Muscle of leg (tissue), 11 donors: ENCODE data around the gene LRRIQ1. TPM values are rescaled to one million over a fixed set of nuclear protein-coding genes. Genes with fewer than 3 reads are reported as not detected.
"Not testable (repeated sequence)": the region's sequence is repeated elsewhere in the genome, so short reads cannot be mapped to it uniquely, and the experiment has no call there.

Source experiments
- DNase-seq: peaks from one replicate; pipeline ENCODE4 v3.0.0; 2013
- H3K27ac ChIP-seq: one replicate; pipeline ENCODE4 v1.5.1; 2013; ENCODE audit warnings: mild to moderate bottlenecking, low read length, control low read depth
- H3K27me3 ChIP-seq: one replicate; pipeline ENCODE4 v1.6.1; 2013; ENCODE audit warnings: low read length; ENCODE audit not compliant: control insufficient read depth, insufficient read depth
- H3K36me3 ChIP-seq: one replicate; pipeline ENCODE4 v1.6.1; 2013; ENCODE audit warnings: low read length; ENCODE audit not compliant: control insufficient read depth, insufficient read depth
- H3K4me1 ChIP-seq: one replicate; pipeline ENCODE4 v1.6.1; 2013; ENCODE audit warnings: low read length; ENCODE audit not compliant: control insufficient read depth, insufficient read depth
- H3K4me3 ChIP-seq: one replicate; pipeline ENCODE4 v1.5.1; 2013; ENCODE audit warnings: low read length, control low read depth
- H3K9me3 ChIP-seq: replicated peaks from 2 replicates; pipeline ENCODE4 v1.6.1; 2013; ENCODE audit warnings: low read depth, low read length; ENCODE audit not compliant: control insufficient read depth
- WGBS: methylation state at CpG from one replicate; pipeline ENCODE4 v1.1.5; 2013; ENCODE audit warnings: missing lambda C conversion rate; ENCODE audit not compliant: insufficient coverage; 5-methylcytosine and 5-hydroxymethylcytosine counted together
- polyA plus RNA-seq, 8 donors: library from polyadenylated mRNA; unstranded; fragments of 120-200 nt; gene quantifications; one replicate each; pipeline versions ENCODE4 v1.2.1 to v1.2.3, GENCODE V29; 2013; ENCODE audit warnings: inconsistent platforms in 1 of 8, low replicate concordance in 1 of 8; ENCODE audit not compliant: insufficient read length in 8 of 8, insufficient read depth in 1 of 8
- total RNA-seq: library from RNA; stranded (reverse); fragments of 120-200 nt; gene quantifications from one replicate; pipeline ENCODE4 v1.2.4, GENCODE V29; 2013

LRRIQ1 gene
- total and polyA plus RNA-seq, 9 donors = 0.15 to 0.77 (median 0.46) TPM

DNA sequence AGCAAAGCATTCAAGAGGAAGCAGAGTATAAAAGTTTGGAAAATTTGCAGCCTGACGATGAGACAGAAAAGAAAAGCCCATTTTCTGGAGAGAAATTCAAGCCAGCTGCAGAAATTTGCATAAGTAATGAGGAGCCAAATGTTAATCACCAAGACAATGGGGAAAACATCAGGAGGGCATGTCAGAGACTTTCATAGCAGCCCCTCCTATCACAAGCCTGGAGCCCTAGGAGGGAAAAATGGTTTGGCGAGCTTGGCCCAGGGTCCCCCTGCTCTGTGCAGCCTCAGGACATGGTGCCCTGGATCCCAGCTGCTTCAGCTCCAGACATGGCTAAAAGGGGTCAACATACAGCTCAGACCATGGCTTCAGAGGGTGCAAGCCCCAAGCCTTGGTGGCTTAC, 31.1 kb upstream of the LRRIQ1 start:
- H3K4me1 ChIP-seq, DNase-seq, H3K27ac ChIP-seq, H3K9me3 ChIP-seq, H3K4me3 ChIP-seq, H3K36me3 ChIP-seq, H3K27me3 ChIP-seq: not testable (repeated sequence)
- WGBS = 76% methylated on average over 2 of the region's 2 CpGs

DNA sequence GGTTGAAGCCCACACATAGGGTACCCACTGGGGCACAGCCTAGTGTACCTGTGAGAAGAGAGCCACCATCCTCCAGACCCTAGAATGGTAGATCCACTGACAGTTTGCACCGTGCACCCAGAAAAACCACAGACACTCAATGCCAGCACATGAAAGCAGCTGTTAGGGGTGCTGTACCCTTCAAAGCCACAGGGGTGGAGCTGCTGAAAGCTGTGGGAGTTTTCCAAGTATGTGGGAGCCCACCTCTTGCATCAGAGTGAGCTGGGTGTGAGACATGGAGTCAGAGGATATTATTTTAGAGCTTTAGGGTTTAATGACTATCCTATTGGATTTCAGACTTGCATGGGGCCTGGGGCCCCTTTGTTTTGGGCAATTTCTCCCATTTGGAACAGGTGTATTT, 30.5 kb upstream of the LRRIQ1 start:
- no peak for DNase-seq
- H3K4me3 ChIP-seq = no peak overlapping the region
- H3K27ac ChIP-seq = no peak overlapping the region
- H3K4me1 ChIP-seq = no peaks in the 10 kb centered on the region
- no peaks in the 10 kb centered on the region for H3K36me3 ChIP-seq
- H3K9me3 ChIP-seq = no peaks in the 10 kb centered on the region
- H3K27me3 ChIP-seq = no peaks in the 10 kb centered on the region
- WGBS = no CpG with 5 or more reads among the region's 1 CpG

DNA sequence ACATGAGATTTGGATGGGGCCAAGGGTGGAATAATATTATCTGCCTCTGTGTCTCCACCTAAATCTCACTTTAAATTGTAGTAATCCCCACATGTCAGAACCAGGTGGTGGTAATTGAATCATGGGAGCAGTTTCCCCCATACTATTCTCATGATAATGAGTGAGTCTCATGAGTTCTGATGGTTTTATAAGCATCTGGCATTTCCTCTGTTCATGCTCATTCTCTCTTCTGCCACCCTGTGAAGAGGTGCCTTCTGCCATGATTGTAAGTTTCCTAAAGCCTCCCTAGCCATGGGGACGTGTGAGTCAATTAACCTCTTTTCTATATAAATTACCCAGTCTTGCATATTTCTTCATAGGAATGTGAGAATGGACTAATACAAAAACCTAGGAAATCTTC, 29.9 kb upstream of the LRRIQ1 start:
- no CpG with 5 or more reads among the region's 1 CpG for WGBS
- no peak for DNase-seq
- H3K9me3 ChIP-seq = no peaks in the 10 kb centered on the region
- H3K27ac ChIP-seq = no peak overlapping the region
- H3K27me3 ChIP-seq = no peaks in the 10 kb centered on the region
- H3K4me3 ChIP-seq = no peak overlapping the region
- no peaks in the 10 kb centered on the region for H3K36me3 ChIP-seq
- no peaks in the 10 kb centered on the region for H3K4me1 ChIP-seq

DNA sequence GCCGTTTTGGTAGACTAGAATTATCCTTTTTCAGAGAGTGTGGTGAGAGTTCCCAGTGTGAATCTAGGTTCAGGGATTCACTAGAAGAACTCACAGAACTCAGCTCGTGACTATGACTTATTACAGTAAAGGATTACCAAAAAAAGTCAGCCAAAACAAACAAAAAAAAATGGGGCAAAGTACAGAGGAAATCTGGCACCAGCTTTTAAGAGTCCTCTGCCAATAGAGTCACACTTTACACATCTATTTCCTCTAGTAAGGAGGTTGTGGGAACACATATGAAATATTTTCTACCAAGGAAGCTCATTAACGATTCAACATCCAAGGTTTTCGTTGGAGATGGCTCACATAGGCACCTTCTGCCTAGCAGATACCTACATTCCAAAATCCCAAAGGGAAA, 28.3 kb upstream of the LRRIQ1 start:
- WGBS = 33% methylated on average over 1 of the region's 4 CpGs

DNA sequence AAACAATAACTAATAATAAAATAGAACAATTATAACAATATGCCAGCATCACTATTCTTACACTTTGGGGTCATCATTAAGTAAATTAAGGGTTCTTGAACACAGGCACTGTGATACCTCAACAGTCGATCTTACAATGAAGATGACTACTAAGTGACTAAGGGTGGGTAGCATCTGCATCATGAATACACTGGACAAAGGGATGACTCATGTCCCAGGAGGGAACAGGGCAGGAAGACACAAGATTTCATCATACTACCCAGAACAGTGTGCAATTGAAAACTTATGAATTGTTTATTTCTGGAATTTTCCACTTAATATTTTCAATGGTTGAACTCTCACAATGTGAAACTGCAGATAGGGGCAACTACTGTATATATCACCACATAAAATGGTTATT, 19.7 kb upstream of the LRRIQ1 start:
- Histone ChIP-seq H3K36me3 (no peaks in the 10 kb centered on the region), H3K27me3 (no peaks in the 10 kb centered on the region), H3K4me3 (no peak overlapping the region), H3K4me1 (no peaks in the 10 kb centered on the region), H3K9me3 (no peaks in the 10 kb centered on the region), H3K27ac (no peak overlapping the region)
- DNase-seq = no peak
- no CpG with 5 or more reads among the region's 1 CpG for WGBS

More for the DNA sequence above, 28.3 kb upstream of the LRRIQ1 start:
- Histone ChIP-seq H3K27me3 (no peaks in the 10 kb centered on the region), H3K4me3 (no peak overlapping the region), H3K4me1 (no peaks in the 10 kb centered on the region), H3K36me3 (no peaks in the 10 kb centered on the region), H3K9me3 (no peaks in the 10 kb centered on the region), H3K27ac (no peak overlapping the region)
- DNase-seq = no peak

DNA sequence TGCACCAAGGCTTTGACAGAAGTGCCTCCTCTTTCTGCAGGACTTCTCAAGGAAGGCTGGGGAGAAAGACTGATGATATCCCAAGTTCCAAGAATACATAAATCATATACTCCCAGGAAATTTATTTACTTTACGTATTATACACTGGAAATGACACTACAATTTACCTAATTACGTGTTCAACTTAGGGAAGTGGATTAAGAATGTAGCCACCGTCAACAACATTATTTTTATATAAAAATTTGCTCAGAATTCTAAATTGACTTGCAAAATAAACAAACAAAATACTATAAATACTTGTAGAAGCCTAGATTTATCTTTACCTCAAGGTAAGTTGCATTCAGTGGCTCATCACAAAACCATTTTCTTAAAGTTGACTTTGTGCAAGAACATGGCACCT, 19.0 kb upstream of the LRRIQ1 start:
- H3K27ac ChIP-seq = no peak overlapping the region
- H3K4me1 ChIP-seq = no peaks in the 10 kb centered on the region
- DNase-seq = no peak
- no peak overlapping the region for H3K4me3 ChIP-seq
- no peaks in the 10 kb centered on the region for H3K27me3 ChIP-seq
- no CpG with 5 or more reads among the region's 3 CpGs for WGBS
- H3K9me3 ChIP-seq = no peaks in the 10 kb centered on the region
- H3K36me3 ChIP-seq = no peaks in the 10 kb centered on the region

DNA sequence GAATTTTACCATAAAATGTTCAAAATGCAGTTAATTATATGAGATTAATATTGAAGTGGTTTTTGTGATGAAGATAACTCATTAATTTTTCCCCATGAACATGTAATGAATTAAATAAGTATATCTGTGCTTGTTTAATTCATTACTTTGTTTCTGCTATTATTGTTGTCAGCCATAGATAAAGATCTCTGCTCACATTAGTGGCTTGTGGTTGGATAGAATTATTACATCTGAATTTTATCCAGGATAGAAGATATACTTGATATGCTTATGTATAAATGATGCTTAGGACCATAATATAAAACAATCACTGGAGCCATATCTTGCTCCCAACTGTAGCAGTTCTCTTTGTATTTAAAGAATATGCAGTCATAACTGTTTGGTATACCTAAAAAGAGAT, 18.5 kb upstream of the LRRIQ1 start:
- Histone ChIP-seq H3K27ac (no peak overlapping the region), H3K27me3 (no peaks in the 10 kb centered on the region), H3K9me3 (no peaks in the 10 kb centered on the region), H3K4me3 (no peak overlapping the region), H3K36me3 (no peaks in the 10 kb centered on the region), H3K4me1 (no peaks in the 10 kb centered on the region)
- no peak for DNase-seq

DNA sequence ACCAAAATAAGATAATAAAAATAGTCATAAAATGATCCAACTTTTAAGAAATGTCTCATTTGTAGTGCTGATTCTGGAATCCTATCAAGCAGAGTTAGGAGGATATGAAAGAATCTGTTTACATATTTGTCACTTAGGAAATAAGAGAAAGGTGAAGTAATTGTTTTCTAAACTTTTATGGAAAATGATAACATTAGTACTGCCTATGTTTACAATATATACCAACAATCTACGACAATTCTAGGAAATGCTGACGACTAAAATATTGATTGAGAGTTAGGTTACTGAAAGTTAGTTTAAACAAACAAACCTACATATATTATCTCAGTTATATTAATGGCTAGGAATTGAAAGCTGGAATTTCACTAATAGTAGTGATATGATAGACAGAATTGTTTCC, 18.1 kb upstream of the LRRIQ1 start:
- Histone ChIP-seq H3K9me3 (no peaks in the 10 kb centered on the region), H3K27me3 (no peaks in the 10 kb centered on the region), H3K36me3 (no peaks in the 10 kb centered on the region), H3K27ac (no peak overlapping the region), H3K4me1 (no peaks in the 10 kb centered on the region), H3K4me3 (no peak overlapping the region)
- no peak for DNase-seq
- no CpG with 5 or more reads among the region's 2 CpGs for WGBS

DNA sequence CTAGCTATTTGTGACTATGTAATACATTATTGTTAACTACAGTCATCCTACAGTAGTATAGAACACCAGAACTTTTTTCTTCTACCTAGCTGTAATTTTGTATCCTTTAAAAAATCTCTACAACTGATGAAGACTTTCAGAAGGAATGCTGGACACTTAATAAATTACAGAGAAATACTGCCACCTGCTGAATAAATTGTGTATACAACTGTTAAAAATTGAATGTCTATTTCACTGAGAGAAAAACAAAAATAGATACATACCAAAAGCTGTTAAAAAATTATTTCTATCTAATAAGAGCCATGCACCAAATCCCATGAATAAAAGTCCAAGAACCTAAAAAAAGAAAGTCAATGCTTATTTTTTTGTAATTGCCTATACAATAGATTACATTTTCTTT, 6.7 kb upstream of the LRRIQ1 start:
- no peaks in the 10 kb centered on the region for H3K36me3 ChIP-seq
- DNase-seq = peak; percentile 45

DNA sequence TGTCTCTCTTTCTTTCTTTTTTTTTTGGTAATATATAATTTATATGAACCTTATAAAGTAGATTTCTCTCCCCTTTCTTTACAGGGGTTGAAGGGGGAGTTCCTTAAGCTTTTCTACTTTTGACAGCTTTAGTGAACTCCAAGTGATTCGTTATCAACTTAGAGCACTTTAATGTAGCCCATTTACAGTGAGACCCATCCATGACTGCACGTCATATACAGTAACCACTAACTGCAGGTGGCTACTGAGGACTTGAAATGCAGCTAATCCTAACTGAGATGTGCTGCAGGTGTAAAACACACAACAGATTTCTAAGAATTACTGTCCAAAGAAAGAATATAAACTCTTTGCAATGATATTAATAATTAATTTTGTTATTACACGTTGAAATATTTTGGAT, 582 bp downstream of the LRRIQ1 start:
- peak overlapping the region; percentile 4 for H3K27ac ChIP-seq
- no peaks in the 10 kb centered on the region for H3K9me3 ChIP-seq
- peak overlapping the region; percentile 42 for H3K4me3 ChIP-seq
- no peaks in the 10 kb centered on the region for H3K27me3 ChIP-seq
- H3K4me1 ChIP-seq = no peaks in the 10 kb centered on the region
- no peaks in the 10 kb centered on the region for H3K36me3 ChIP-seq
- no CpG with 5 or more reads among the region's 3 CpGs for WGBS
- DNase-seq = no peak

More for the DNA sequence above, 6.7 kb upstream of the LRRIQ1 start:
- H3K27ac ChIP-seq = no peak overlapping the region
- no peaks in the 10 kb centered on the region for H3K27me3 ChIP-seq
- no peaks in the 10 kb centered on the region for H3K4me1 ChIP-seq
- H3K4me3 ChIP-seq = no peak overlapping the region
- no peaks in the 10 kb centered on the region for H3K9me3 ChIP-seq

DNA sequence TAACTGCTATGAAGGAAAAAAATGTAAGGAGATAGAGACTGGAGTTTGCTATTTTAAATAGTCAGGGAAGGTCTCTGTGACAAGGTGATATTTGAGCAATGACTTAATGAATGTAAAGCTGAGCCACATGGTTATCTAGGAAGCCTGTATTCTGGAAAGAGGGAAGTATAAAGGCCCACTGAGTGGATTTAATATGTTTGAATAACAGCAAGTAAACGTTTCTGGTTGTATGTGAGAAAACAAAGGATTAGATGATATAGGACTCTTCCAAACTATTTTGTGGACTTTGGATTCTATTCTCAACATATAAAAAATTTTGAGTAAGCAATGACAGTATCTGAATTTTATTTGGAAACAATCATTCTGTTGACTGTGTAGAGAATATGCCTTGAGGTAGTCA, 5.2 kb downstream of the LRRIQ1 start:
- no peaks in the 10 kb centered on the region for H3K9me3 ChIP-seq
- no peaks in the 10 kb centered on the region for H3K27me3 ChIP-seq
- H3K4me3 ChIP-seq = no peak overlapping the region
- DNase-seq = no peak
- no peak overlapping the region for H3K27ac ChIP-seq
- H3K36me3 ChIP-seq = no peaks in the 10 kb centered on the region
- H3K4me1 ChIP-seq = no peaks in the 10 kb centered on the region
- WGBS = no CpG with 5 or more reads among the region's 1 CpG
